Cardiac fibroblast (primary cell): ENCODE measurements around the gene TCF3.

Experiments
- DNase-seq, 2 donors: peaks; one replicate each; pipeline versions ENCODE4 v3.0.0 to v3.0.0-alpha.2; 2010; ENCODE audit warnings: low read depth in 2 of 2
- H3K4me3 ChIP-seq, 2 donors: replicated peaks in 1 of 2; 1 replicate in 1 of 2; 2 replicates in 1 of 2; pipeline ENCODE4 v1.5.1; 2011; ENCODE audit warnings: low read depth in 2 of 2, low read length in 2 of 2, mild to moderate bottlenecking in 2 of 2, moderate library complexity in 1 of 2
- CTCF ChIP-seq: IDR thresholded peaks from one replicate; pipeline ENCODE4 v1.5.1; 2011; ENCODE audit warnings: low read depth, mild to moderate bottlenecking, low read length, inconsistent platforms

Gene TCF3

GRCh38 chr19:1655131-1655981 lies 2.9 kb upstream of the TCF3 start:
- H3K4me3 ChIP-seq, result no peak overlapping the region
- no peak for TF ChIP-seq CTCF
- no peak for DNase-seq

GRCh38 chr19:1654178-1654792 lies 1.9 kb upstream of the TCF3 start:
- DNase-seq, result no peak
- no peak for TF ChIP-seq CTCF
- no peak overlapping the region for H3K4me3 ChIP-seq

- H3K4me3 ChIP-seq, result peak overlapping the region; percentile 42 to 57
- no peak for TF ChIP-seq CTCF
These were observed 849 bp upstream of the TCF3 start for GRCh38 chr19:1653300-1653628.

GRCh38 chr19:1651568-1652291 lies 685 bp downstream of the TCF3 start:
- peak overlapping the region; percentile 64 to 80 for H3K4me3 ChIP-seq
- TF ChIP-seq CTCF, result no peak
- DNase-seq, result peak; percentile 28 to 42

More at GRCh38 chr19:1653300-1653628, 849 bp upstream of the TCF3 start:
- no peak for DNase-seq

GRCh38 chr19:1650650-1651567 lies 1.5 kb downstream of the TCF3 start:
- peak; percentile 37 to 39 for DNase-seq
- peak; percentile 2 for TF ChIP-seq CTCF
- peak overlapping the region; percentile 64 to 80 for H3K4me3 ChIP-seq
